K562 (cell line): ENCODE measurements around the gene RAI1. TPM values are rescaled to one million over a fixed set of nuclear protein-coding genes. Genes with fewer than 3 reads are reported as not detected.

Experiments
- ATAC-seq: fragments of 200-7000 bp; cut with Tn5 transposase; 3 replicates; pipeline ENCODE4 v1.9.1; 2020; ENCODE audit warnings: moderate library complexity
- BruUV-seq: library from RNA; stranded (reverse); fragments of 400-500 nt; replicated peaks from 2 replicates; lab custom pipeline; 2021; lab: Mats Ljungman, UMichigan
- CTCF ChIA-PET: fragments of 300-600 bp; formaldehyde crosslinking; extraction: SDS; loops from one replicate; lab custom pipeline; 2021; ENCODE audit warnings: low intra/inter-chr PET ratio; lab: Yijun Ruan, JAX
- POLR2A ChIA-PET: fragments of 300-600, 350-650 bp; sonication (Branson Sonifier 250); formaldehyde crosslinking; extraction: SDS; loops from one replicate; lab custom pipeline; 2021; ENCODE audit warnings: antibody characterized with exemption, inconsistent platforms; lab: Yijun Ruan, JAX
- DNase-seq, 4 experiments: peaks; one replicate each; pipeline versions ENCODE4 v3.0.0 to v3.0.0-alpha.2; 2011 to 2018; ENCODE audit warnings: low spot score in 3 of 4, mixed read lengths in 3 of 4; ENCODE audit errors: extremely low read depth in 1 of 4
- FAIRE-seq: peaks from 2 replicates; lab custom pipeline; 2011; peaks lifted over from hg19 to GRCh38; lab: Jason Lieb, UNC
- H2AFZ ChIP-seq: 2 replicates; pipeline ENCODE4 v1.6.0; 2011; ENCODE audit warnings: low read depth, low read length, control low read depth, inconsistent platforms
- H3K27ac ChIP-seq: fragments of 200-600 bp; 3 replicates; pipeline ENCODE4 v1.8.0; 2011; ENCODE audit warnings: low read depth, mild to moderate bottlenecking, control low read depth, inconsistent platforms, low read length, moderate library complexity, mixed read lengths; ENCODE audit errors: extremely low read depth
- H3K27me3 ChIP-seq, 2 experiments: fragments of 300-600 bp in 1 of 2; 2 replicates in 1 of 2; 3 replicates in 1 of 2; pipeline versions ENCODE4 v1.6.0 to v1.8.0; 2011; ENCODE audit warnings: inconsistent platforms in 2 of 2, low read length in 2 of 2, mild to moderate bottlenecking in 1 of 2, mixed read lengths in 1 of 2, moderate library complexity in 1 of 2; ENCODE audit not compliant: control insufficient read depth in 2 of 2, insufficient read depth in 2 of 2
- H3K36me3 ChIP-seq: fragments of 300-600 bp; 3 replicates; pipeline ENCODE4 v1.8.0; 2011; ENCODE audit warnings: mild to moderate bottlenecking, low read length, inconsistent platforms; ENCODE audit not compliant: control insufficient read depth, insufficient read depth
- H3K4me1 ChIP-seq, 2 experiments: fragments of 200-600 bp in 1 of 2; replicated peaks in 1 of 2; 2 replicates in 1 of 2; 3 replicates in 1 of 2; pipeline versions ENCODE4 v1.5.1 to v1.8.0; 2011; ENCODE audit warnings: inconsistent platforms in 2 of 2, low read length in 2 of 2, mild to moderate bottlenecking in 1 of 2, mixed read lengths in 1 of 2, moderate library complexity in 1 of 2; ENCODE audit not compliant: control insufficient read depth in 2 of 2, insufficient read depth in 2 of 2
- H3K4me2 ChIP-seq: 2 replicates; pipeline ENCODE4 v1.6.1; 2011; ENCODE audit warnings: low read length, control low read depth, inconsistent platforms, mixed read lengths; ENCODE audit not compliant: insufficient read depth
- H3K4me3 ChIP-seq: fragments of 200-600 bp; sonication (generic), shearing (Covaris generic); 2 replicates; pipeline ENCODE4 v1.5.1; 2016; ENCODE audit warnings: control low read depth, inconsistent platforms
- H3K79me2 ChIP-seq: fragments of 200-600 bp; 3 replicates; pipeline ENCODE4 v1.8.0; 2011; ENCODE audit warnings: low read length, inconsistent platforms; ENCODE audit not compliant: control insufficient read depth, insufficient read depth
- H3K9ac ChIP-seq, 2 experiments: 2 replicates each; pipeline versions ENCODE4 v1.6.0 to v1.6.1; 2011; ENCODE audit warnings: low read depth in 2 of 2, low read length in 2 of 2, control low read depth in 1 of 2, inconsistent platforms in 1 of 2, mild to moderate bottlenecking in 1 of 2, mixed read lengths in 1 of 2; ENCODE audit not compliant: insufficient read depth in 1 of 2
- H3K9me1 ChIP-seq: one replicate; pipeline ENCODE4 v1.6.0; 2011; ENCODE audit warnings: inconsistent platforms, mild to moderate bottlenecking, low read length, moderate library complexity; ENCODE audit not compliant: control insufficient read depth, insufficient read depth
- H3K9me3 ChIP-seq: replicated peaks from 2 replicates; pipeline ENCODE4 v1.5.1; 2011; ENCODE audit warnings: low read depth, low read length, inconsistent platforms; ENCODE audit not compliant: control insufficient read depth, insufficient read depth
- H4K20me1 ChIP-seq: replicated peaks from 2 replicates; pipeline ENCODE4 v1.6.1; 2011; ENCODE audit warnings: low read length, inconsistent platforms, mixed read lengths; ENCODE audit not compliant: control insufficient read depth, insufficient read depth
- CUX1 ChIP-seq: fragments of 200-800 bp; sonication (Bioruptor generic); IDR thresholded peaks from 2 replicates; pipeline ENCODE4 v1.6.1; 2016; ENCODE audit warnings: missing genetic modification characterization, missing compliant biosample characterization
- EP300 ChIP-seq: IDR thresholded peaks from 2 replicates; pipeline ENCODE4 v1.6.1; 2012; ENCODE audit warnings: low read length, improper control_type of control experiment
- EWSR1 ChIP-seq: fragments of 450-650 bp; IDR thresholded peaks from 2 replicates; pipeline ENCODE4 v1.6.1; 2018; ENCODE audit warnings: borderline replicate concordance, mild to moderate bottlenecking, low read depth, moderate library complexity; ENCODE audit not compliant: partially characterized antibody
- FOXK2 ChIP-seq, 2 experiments: fragments of 450-650 bp; IDR thresholded peaks in 1 of 2; conservative IDR thresholded peaks in 1 of 2; 2 replicates each; pipeline ENCODE4 v1.6.1; 2016; ENCODE audit warnings: low read depth in 2 of 2, mild to moderate bottlenecking in 1 of 2
- HCFC1 ChIP-seq: IDR thresholded peaks from 2 replicates; pipeline ENCODE4 v1.6.1; 2012; ENCODE audit warnings: low read depth, low read length, improper control_type of control experiment
- HMBOX1 ChIP-seq: sonication (generic); IDR thresholded peaks from 2 replicates; pipeline ENCODE4 v1.6.1; 2016
- LARP7 ChIP-seq: fragments of 450-650 bp; IDR thresholded peaks from 2 replicates; pipeline ENCODE4 v1.6.1; 2016
- MCM7 ChIP-seq, 2 experiments: fragments of 450-650 bp; IDR thresholded peaks; 2 replicates each; pipeline ENCODE4 v1.6.1; 2016 to 2018
- POU5F1 ChIP-seq: fragments of 150-350 bp; IDR thresholded peaks from 2 replicates; pipeline ENCODE4 v1.6.1; 2014; ENCODE audit warnings: borderline replicate concordance, low read length, low read depth, mild to moderate bottlenecking; ENCODE audit not compliant: partially characterized antibody
- PTRF ChIP-seq: fragments of 450-650 bp; IDR thresholded peaks from 2 replicates; pipeline ENCODE4 v1.6.1; 2016; ENCODE audit warnings: mild to moderate bottlenecking, missing genetic modification characterization, missing compliant biosample characterization
- RBM14 ChIP-seq: fragments of 200-400 bp; formaldehyde crosslinking; IDR thresholded peaks from 2 replicates; pipeline ENCODE4 v1.6.1; 2018; ENCODE audit warnings: low read depth, mild to moderate bottlenecking, low read length, moderate library complexity, borderline replicate concordance; ENCODE audit not compliant: insufficient read depth
- SMARCA4 ChIP-seq: fragments of 450-650 bp; IDR thresholded peaks from 2 replicates; pipeline ENCODE4 v1.6.1; 2016
- TRIM28 ChIP-seq: fragments of 450-650 bp; IDR thresholded peaks from 2 replicates; pipeline ENCODE4 v1.6.1; 2017
- ZBTB5 ChIP-seq: fragments of 450-650 bp; IDR thresholded peaks from 2 replicates; pipeline ENCODE4 v1.6.1; 2017; ENCODE audit warnings: antibody characterized with exemption
- ZNF197 ChIP-seq: fragments of 200-800 bp; sonication (Bioruptor generic); IDR thresholded peaks from 2 replicates; pipeline ENCODE4 v1.6.1; 2016; ENCODE audit warnings: low read depth, missing genetic modification characterization, missing compliant biosample characterization
- WGBS: fragments of 100-300 bp; shearing (Covaris generic); methylation state at CpG from one replicate; pipeline ENCODE4 v1.1.6; 2016; ENCODE audit warnings: low coverage, mixed read lengths; ENCODE audit not compliant: insufficient coverage; ENCODE audit errors: missing lambda C conversion rate; 5-methylcytosine and 5-hydroxymethylcytosine counted together
- in situ Hi-C: fragments of 300-500 bp; cut with MboI; formaldehyde crosslinking; loops from 4 replicates; pipeline ENCODE4 v1.15.0; 2018; ENCODE audit warnings: inconsistent platforms, mixed read lengths
- intact Hi-C: fragments of 100-400 bp; cut with micrococcal nuclease; formaldehyde crosslinking; loops from 2 replicates; pipeline ENCODE4 v1.14.2; 2022
- polyA plus RNA-seq, 8 experiments: library from polyadenylated mRNA; depleted of rRNA in 4 of 8; stranded (reverse) in 5 of 8; unstranded in 3 of 8; fragments of >200 nt; fragmentation: Nextera tagmentation in 2 of 8; fragmentation: Illumina TruSeq in 1 of 8; extraction: Ambion mirVana in 2 of 8; extraction: Trizol in 1 of 8; gene quantifications; 2 replicates each; pipeline versions ENCODE4 v1.2.1 to v1.2.3, GENCODE V29; 2011 to 2014; ENCODE audit warnings: inconsistent platforms in 1 of 8, missing spikeins in 1 of 8
- total RNA-seq, 7 experiments: library from RNA; depleted of rRNA in 6 of 7; stranded (reverse); fragments of >200 nt in 6 of 7; fragmentation: Illumina TruSeq in 2 of 7; extraction: Trizol in 2 of 7; gene quantifications; 2 replicates each; pipeline versions ENCODE4 v1.2.1 to v1.2.3, GENCODE V29; 2011 to 2021; ENCODE audit warnings: low replicate concordance in 1 of 7

The RAI1 gene
- total and polyA plus RNA-seq, 9 of the 15 experiments (the other 6 are each of a cell fraction or from before 2014, with no cell fraction given): 0.68 to 19.9 (median 5.5) TPM

- Histone ChIP-seq H3K4me1 (peaks cover 0 to 82% of the 10 kb centered on the region in 2 experiments), H3K27ac (no peak overlapping the region), H3K9me3 (no peaks in the 10 kb centered on the region), H3K36me3 (no peaks in the 10 kb centered on the region), H3K79me2 (peaks cover 18% of the 10 kb centered on the region; the same call in 2 of the 3 replicates), H3K9ac (peak overlapping the region in 1 of 2 experiments; percentile 45; a peak in 1 of 4 replicates), H4K20me1 (no peaks in the 10 kb centered on the region; the same call in 1 of the 2 replicates), H2AFZ (no peak overlapping the region), H3K27me3 (no peaks in the 10 kb centered on the region), H3K9me1 (no peaks in the 10 kb centered on the region), H3K4me2 (no peak overlapping the region), H3K4me3 (no peak overlapping the region)
- intact Hi-C loops (loop anchor here (10.0 kb wide), 1 partner anchor 103 kb away; the partner anchor contains the start of gene RAI1), in situ Hi-C loops (no loop called here)
- ATAC-seq: no peak
- TF ChIP-seq CUX1 (no peak), EWSR1 (no peak), PTRF (tag) (no peak), EP300 (no peak), FOXK2 (conservative IDR thresholded peaks at IDR 0.05 in 1 of 2, IDR thresholded peaks at IDR 0.05 in 1 of 2; ENCODE audit: low read depth in 2 of 2) (no peak), LARP7 (no peak), ZNF197 (CRISPR knock-in tag) (no peak), HMBOX1 (no peak), HCFC1 (no peak), MCM7 (IDR thresholded peaks at IDR 0.05) (no peak), ZBTB5 (no peak), TRIM28 (no peak), RBM14 (no peak), POU5F1 (no peak), SMARCA4 (no peak)
- no peak for DNase-seq
- no peak for FAIRE-seq
- BruUV-seq: no TSS peak
- ChIA-PET POLR2A (interaction anchor here (0.7 kb wide), 1 partner anchor 31 kb away, joined by 3 read pairs; no protein-coding TSS in a partner anchor), CTCF (no interaction called here)
- WGBS: 97% methylated on average over 7 of the region's 7 CpGs
Measured at GRCh38 chr17:17787568-17787967, 106.3 kb downstream of the RAI1 start.
